ENCODE measurements around the gene PEG3. TPM values are rescaled to one million over a fixed set of nuclear protein-coding genes. Genes with fewer than 3 reads are reported as not detected.

The PEG3 gene
- total RNA-seq, 1 donor from 2014 or later: not detected

- DNase-seq (ENCODE audit: low read depth) (no peak), FAIRE-seq (no peak)
- Histone ChIP-seq H3K27ac (ENCODE audit: low read depth, low read length) (no peak overlapping the region), H2AFZ (ENCODE audit: low read depth, low read length) (no peak overlapping the region), H3K4me1 (ENCODE audit: insufficient read depth, low read length) (no peaks in the 10 kb centered on the region), H4K20me1 (ENCODE audit: insufficient read depth, low read length) (no peaks in the 10 kb centered on the region), H3K4me2 (ENCODE audit: low read length) (no peak overlapping the region), H3K4me3 (ENCODE audit: insufficient read depth, low read depth, low read length) (no peak overlapping the region), H3K27me3 (ENCODE audit: insufficient read depth, low read length) (no peaks in the 10 kb centered on the region), H3K9ac (ENCODE audit: low read length) (no peak overlapping the region), H3K9me3 (ENCODE audit: insufficient read depth, low read depth, low read length) (peaks cover 17% of the 10 kb centered on the region), H3K36me3 (ENCODE audit: insufficient read depth, low read length) (no peaks in the 10 kb centered on the region), H3K79me2 (ENCODE audit: insufficient read depth, low read length) (no peaks in the 10 kb centered on the region)
- Mint-ChIP-seq H3K9me3 (ENCODE audit: unreplicated experiment) (peaks cover 22% of the 10 kb centered on the region), H3K27ac (ENCODE audit: unreplicated experiment) (no peak overlapping the region), H3K27me3 (ENCODE audit: low read depth, unreplicated experiment) (no peaks in the 10 kb centered on the region), H3K4me3 (ENCODE audit: unreplicated experiment) (no peak overlapping the region), H3K4me1 (ENCODE audit: low read depth, unreplicated experiment) (no peaks in the 10 kb centered on the region), H3K36me3 (ENCODE audit: low read depth, unreplicated experiment) (no peaks in the 10 kb centered on the region)
- no peak for TF ChIP-seq EZH2 (IDR thresholded peaks at IDR 0.05; ENCODE audit: insufficient read depth, low read length)
- TF ChIP-seq CTCF (IDR thresholded peaks at IDR 0.05; ENCODE audit: insufficient read depth, low read depth, low read length): no peak
These were observed 35.2 kb upstream of the PEG3 start for GRCh38 chr19:56875717-56876116.

- Histone ChIP-seq H3K27ac (ENCODE audit: low read depth, low read length) (no peak overlapping the region), H3K27me3 (ENCODE audit: insufficient read depth, low read length) (no peaks in the 10 kb centered on the region), H3K79me2 (ENCODE audit: insufficient read depth, low read length) (no peaks in the 10 kb centered on the region), H2AFZ (ENCODE audit: low read depth, low read length) (no peak overlapping the region), H3K9ac (ENCODE audit: low read length) (no peak overlapping the region), H3K36me3 (ENCODE audit: insufficient read depth, low read length) (no peaks in the 10 kb centered on the region), H3K4me1 (ENCODE audit: insufficient read depth, low read length) (no peaks in the 10 kb centered on the region), H3K4me3 (ENCODE audit: insufficient read depth, low read depth, low read length) (no peak overlapping the region), H3K9me3 (ENCODE audit: insufficient read depth, low read depth, low read length) (peaks cover 17% of the 10 kb centered on the region), H3K4me2 (ENCODE audit: low read length) (no peak overlapping the region), H4K20me1 (ENCODE audit: insufficient read depth, low read length) (no peaks in the 10 kb centered on the region)
- no peaks in the 10 kb centered on the region for H3K36me3 Mint-ChIP-seq (ENCODE audit: low read depth, unreplicated experiment)
- peaks cover 26% of the 10 kb centered on the region for H3K9me3 Mint-ChIP-seq (ENCODE audit: unreplicated experiment)
- no peaks in the 10 kb centered on the region for H3K4me1 Mint-ChIP-seq (ENCODE audit: low read depth, unreplicated experiment)
- FAIRE-seq (no peak), DNase-seq (ENCODE audit: low read depth) (no peak)
- H3K27me3 Mint-ChIP-seq (ENCODE audit: low read depth, unreplicated experiment): no peaks in the 10 kb centered on the region
- no peak overlapping the region for H3K27ac Mint-ChIP-seq (ENCODE audit: unreplicated experiment)
- no peak overlapping the region for H3K4me3 Mint-ChIP-seq (ENCODE audit: unreplicated experiment)
- TF ChIP-seq EZH2 (IDR thresholded peaks at IDR 0.05; ENCODE audit: insufficient read depth, low read length) (no peak), CTCF (IDR thresholded peaks at IDR 0.05; ENCODE audit: insufficient read depth, low read depth, low read length) (no peak)
These were observed 34.0 kb upstream of the PEG3 start for GRCh38 chr19:56874530-56874929.

- Histone ChIP-seq H3K79me2 (ENCODE audit: insufficient read depth, low read length) (no peaks in the 10 kb centered on the region), H3K27me3 (ENCODE audit: insufficient read depth, low read length) (no peaks in the 10 kb centered on the region), H3K4me2 (ENCODE audit: low read length) (no peak overlapping the region), H4K20me1 (ENCODE audit: insufficient read depth, low read length) (no peaks in the 10 kb centered on the region), H3K4me3 (ENCODE audit: insufficient read depth, low read depth, low read length) (no peak overlapping the region), H3K36me3 (ENCODE audit: insufficient read depth, low read length) (no peaks in the 10 kb centered on the region), H3K27ac (ENCODE audit: low read depth, low read length) (no peak overlapping the region), H2AFZ (ENCODE audit: low read depth, low read length) (no peak overlapping the region), H3K9me3 (ENCODE audit: insufficient read depth, low read depth, low read length) (peaks cover 17% of the 10 kb centered on the region), H3K9ac (ENCODE audit: low read length) (no peak overlapping the region), H3K4me1 (ENCODE audit: insufficient read depth, low read length) (no peaks in the 10 kb centered on the region)
- Mint-ChIP-seq H3K27me3 (ENCODE audit: low read depth, unreplicated experiment) (no peaks in the 10 kb centered on the region), H3K4me3 (ENCODE audit: unreplicated experiment) (no peak overlapping the region), H3K4me1 (ENCODE audit: low read depth, unreplicated experiment) (no peaks in the 10 kb centered on the region), H3K36me3 (ENCODE audit: low read depth, unreplicated experiment) (no peaks in the 10 kb centered on the region), H3K9me3 (ENCODE audit: unreplicated experiment) (peaks cover 29% of the 10 kb centered on the region), H3K27ac (ENCODE audit: unreplicated experiment) (no peak overlapping the region)
- FAIRE-seq (no peak), DNase-seq (ENCODE audit: low read depth) (no peak)
- TF ChIP-seq EZH2 (IDR thresholded peaks at IDR 0.05; ENCODE audit: insufficient read depth, low read length) (no peak), CTCF (IDR thresholded peaks at IDR 0.05; ENCODE audit: insufficient read depth, low read depth, low read length) (no peak)
These were observed 33.0 kb upstream of the PEG3 start for GRCh38 chr19:56873493-56873892.

Measured in astrocyte (in vitro differentiated cells and primary cell).